B cell (primary cell): ENCODE data around the gene IGF2BP3. TPM values are rescaled to one million over a fixed set of nuclear protein-coding genes. Genes with fewer than 3 reads are reported as not detected.
A peak's percentile ranks its signal among the peaks of the same experiment; 100 is the strongest.

Experiments used
- ATAC-seq: fragments of 200-7000 bp; cut with Tn5 transposase; one replicate; pipeline ENCODE4 v1.10.0; 2021; ENCODE audit warnings: low read depth, mild to moderate bottlenecking, moderate number of reproducible peaks, moderate library complexity
- CTCF ChIA-PET: fragments of 350-600 bp; sonication (Branson Sonifier 250); formaldehyde crosslinking; loops from one replicate; lab custom pipeline; 2021; ENCODE audit warnings: antibody characterized with exemption, inconsistent platforms; lab: Charles Lee
- POLR2A ChIA-PET: fragments of 350-600 bp; sonication (Branson Sonifier 250); formaldehyde crosslinking; loops from one replicate; lab custom pipeline; 2021; ENCODE audit warnings: antibody characterized with exemption; lab: Charles Lee
- DNase-seq: peaks from one replicate; pipeline ENCODE4 v3.0.0; 2013
- H2AFZ ChIP-seq: 2 replicates; pipeline ENCODE4 v1.6.1; 2012; ENCODE audit warnings: mild to moderate bottlenecking, low read depth, low read length; ENCODE audit not compliant: insufficient read depth, poor library complexity, severe bottlenecking
- H3K27ac ChIP-seq, 2 donors: 1 replicate in 1 of 2; 2 replicates in 1 of 2; pipeline ENCODE4 v1.5.1; 2012 to 2013; ENCODE audit warnings: low read length in 2 of 2, mild to moderate bottlenecking in 2 of 2, moderate library complexity in 1 of 2
- H3K27me3 ChIP-seq, 4 experiments: fragments of 200-600 bp in 1 of 4; sonication (generic) in 1 of 4; replicated peaks in 1 of 4; 1 replicate in 2 of 4; 2 replicates in 2 of 4; pipeline versions ENCODE4 v1.6.1 to v1.7.0; 2013 to 2016; ENCODE audit warnings: low read length in 3 of 4, mild to moderate bottlenecking in 2 of 4, mixed read lengths in 1 of 4, moderate library complexity in 1 of 4; ENCODE audit not compliant: insufficient read depth in 4 of 4, control insufficient read depth in 3 of 4; ENCODE audit errors: control extremely low read depth in 1 of 4
- H3K36me3 ChIP-seq, 2 experiments: replicated peaks in 1 of 2; 1 replicate in 1 of 2; 2 replicates in 1 of 2; pipeline versions ENCODE4 v1.6.1 to v1.7.1; 2013; ENCODE audit warnings: low read length in 1 of 2; ENCODE audit not compliant: insufficient read depth in 2 of 2, control insufficient read depth in 1 of 2; ENCODE audit errors: control extremely low read depth in 1 of 2, extremely low read depth in 1 of 2
- H3K4me1 ChIP-seq, 2 donors: fragments of 200-600 bp in 1 of 2; sonication (generic) in 1 of 2; 1 replicate in 1 of 2; 2 replicates in 1 of 2; pipeline versions ENCODE4 v1.5.1 to v1.6.1; 2013 to 2017; ENCODE audit warnings: low read length in 2 of 2; ENCODE audit not compliant: control insufficient read depth in 2 of 2, insufficient read depth in 2 of 2
- H3K4me2 ChIP-seq: replicated peaks from 2 replicates; pipeline ENCODE3; 2012; ENCODE audit warnings: mild to moderate bottlenecking, low read depth, low read length; ENCODE audit not compliant: poor library complexity, severe bottlenecking
- H3K4me3 ChIP-seq, 5 experiments: fragments of 200-600 bp in 1 of 5; sonication (generic) in 1 of 5; 1 replicate in 3 of 5; 2 replicates in 2 of 5; pipeline versions ENCODE4 v1.5.1 to v1.7.0; 2011 to 2016; ENCODE audit warnings: low read length in 4 of 5, mild to moderate bottlenecking in 4 of 5, low read depth in 2 of 5, control low read depth in 1 of 5, moderate library complexity in 1 of 5; ENCODE audit not compliant: insufficient read depth in 1 of 5; ENCODE audit errors: control extremely low read depth in 1 of 5, extremely low read depth in 1 of 5
- H3K79me2 ChIP-seq: fragments of 200-600 bp; sonication (generic); one replicate; pipeline ENCODE4 v1.6.0; 2016; ENCODE audit warnings: low read length; ENCODE audit not compliant: control insufficient read depth, insufficient read depth
- H3K9ac ChIP-seq: fragments of 200-600 bp; sonication (generic); 2 replicates; pipeline ENCODE4 v1.6.1; 2017; ENCODE audit warnings: mild to moderate bottlenecking, low read length, moderate library complexity
- H3K9me3 ChIP-seq, 3 donors: one replicate each; pipeline versions ENCODE4 v1.6.1 to v1.7.1; 2013; ENCODE audit warnings: low read length in 2 of 3; ENCODE audit not compliant: control insufficient read depth in 2 of 3, insufficient read depth in 1 of 3; ENCODE audit errors: control extremely low read depth in 1 of 3
- H4K20me1 ChIP-seq: 2 replicates; pipeline ENCODE4 v1.6.0; 2012; ENCODE audit warnings: mild to moderate bottlenecking, low read length; ENCODE audit not compliant: insufficient read depth, control insufficient read depth, poor library complexity, severe bottlenecking
- H3K27ac Mint-ChIP-seq: one replicate; pipeline ENCODE4 v1.8.0; 2021; ENCODE audit warnings: mixed read lengths
- H3K27me3 Mint-ChIP-seq: one replicate; pipeline ENCODE4 v1.8.0; 2021; ENCODE audit warnings: mixed read lengths
- H3K4me1 Mint-ChIP-seq: one replicate; pipeline ENCODE4 v1.8.0; 2021; ENCODE audit warnings: mixed read lengths
- H3K4me3 Mint-ChIP-seq: one replicate; pipeline ENCODE4 v1.8.0; 2021; ENCODE audit warnings: mixed read lengths
- H3K9me3 Mint-ChIP-seq: one replicate; pipeline ENCODE4 v1.8.0; 2022; ENCODE audit warnings: mixed read lengths; ENCODE audit not compliant: insufficient read depth
- CTCF ChIP-seq: fragments of 200-600 bp; IDR thresholded peaks from one replicate; pipeline ENCODE4 v1.8.0; 2022; ENCODE audit warnings: antibody characterized with exemption, mild to moderate bottlenecking
- EZH2 ChIP-seq: IDR thresholded peaks from 2 replicates; pipeline ENCODE4 v1.6.1; 2012; ENCODE audit warnings: borderline replicate concordance, low read depth, mild to moderate bottlenecking, moderate library complexity, low read length; ENCODE audit not compliant: insufficient read depth, poor library complexity, severe bottlenecking
- WGBS: methylation state at CpG from one replicate; pipeline ENCODE4 v1.1.5; 2013; ENCODE audit warnings: missing lambda C conversion rate; ENCODE audit not compliant: insufficient coverage; 5-methylcytosine and 5-hydroxymethylcytosine counted together
- intact Hi-C: fragments of 100-400 bp; cut with micrococcal nuclease; formaldehyde crosslinking; loops from one replicate; pipeline ENCODE4 v1.10.0; 2022
- polyA plus RNA-seq: library from polyadenylated mRNA; depleted of rRNA; stranded (reverse); fragments of >200 nt; gene quantifications from 2 replicates; pipeline ENCODE4 v1.2.3, GENCODE V29; 2012
- total RNA-seq, 2 donors: library from RNA; stranded (reverse); fragments of 120-200 nt in 1 of 2; gene quantifications; 1 replicate in 1 of 2; 2 replicates in 1 of 2; pipeline versions ENCODE4 v1.2.3 to v1.2.4, GENCODE V29; 2013 to 2022

Gene IGF2BP3
- total and polyA plus RNA-seq, 2 donors (not counting 1 experiment from before 2014, with no cell fraction given), result 0.63 to 10.0 TPM

GRCh38 chr7:23472046-23472445 lies 1.8 kb upstream of the IGF2BP3 start:
- H3K4me2 ChIP-seq, result no peak overlapping the region
- no peak overlapping the region for H3K9ac ChIP-seq
- POLR2A ChIA-PET, result no interaction called here
- H3K27me3 ChIP-seq, result peaks cover 0 to 83% (median 80%) of the 10 kb centered on the region in 4 experiments
- no peak for ATAC-seq
- peak overlapping the region in 1 of 5 experiments; percentile 67 for H3K4me3 ChIP-seq
- peaks cover 61 to 73% of the 10 kb centered on the region in 2 donors for H3K4me1 ChIP-seq
- H3K36me3 ChIP-seq, result no peaks in the 10 kb centered on the region
- H3K27me3 Mint-ChIP-seq, result peaks cover 61% of the 10 kb centered on the region
- no peak overlapping the region for H2AFZ ChIP-seq
- peaks cover 0 to 46% (median 9%) of the 10 kb centered on the region in 3 donors for H3K9me3 ChIP-seq
- peak overlapping the region; percentile 41 for H3K27ac Mint-ChIP-seq
- H3K79me2 ChIP-seq, result no peaks in the 10 kb centered on the region
- H4K20me1 ChIP-seq, result peaks cover 22% of the 10 kb centered on the region
- TF ChIP-seq EZH2 (no peak), CTCF (no peak)
- H3K9me3 Mint-ChIP-seq, result no peaks in the 10 kb centered on the region
- no peak overlapping the region for H3K4me3 Mint-ChIP-seq
- intact Hi-C loops, result loop anchor here (5.0 kb wide), 1 partner anchor 175 kb away; the partner anchor contains the start of gene MALSU1
- no peak overlapping the region for H3K27ac ChIP-seq
- CTCF ChIA-PET, result no interaction called here
- DNase-seq, result peak; percentile 47
- peaks cover 46% of the 10 kb centered on the region for H3K4me1 Mint-ChIP-seq
- WGBS, result no CpG with 5 or more reads among the region's 6 CpGs

- Histone ChIP-seq H3K4me3 (peak overlapping the region in 4 of 5 experiments; percentile 4 to 90 (median 28)), H3K79me2 (no peaks in the 10 kb centered on the region), H4K20me1 (peaks cover 22% of the 10 kb centered on the region), H3K4me2 (peak overlapping the region; percentile 89), H3K36me3 (no peaks in the 10 kb centered on the region), H3K4me1 (peaks cover 61 to 73% of the 10 kb centered on the region in 2 donors), H2AFZ (no peak overlapping the region), H3K27me3 (peaks cover 0 to 78% (median 77%) of the 10 kb centered on the region in 4 experiments), H3K9ac (peak overlapping the region; percentile 5), H3K27ac (peak overlapping the region in 1 of 2 donors; percentile 32), H3K9me3 (peaks cover 0 to 46% (median 9%) of the 10 kb centered on the region in 3 donors)
- H3K27ac Mint-ChIP-seq, result peak overlapping the region; percentile 84
- WGBS, result 2% methylated on average over 41 of the region's 44 CpGs
- H3K9me3 Mint-ChIP-seq, result no peaks in the 10 kb centered on the region
- TF ChIP-seq CTCF (no peak), EZH2 (peak; percentile 72)
- ChIA-PET CTCF (no interaction called here), POLR2A (no interaction called here)
- H3K4me1 Mint-ChIP-seq, result peaks cover 48% of the 10 kb centered on the region
- intact Hi-C loops, result loop anchor here (2.0 to 5.0 kb wide), 2 partner anchors 98 to 174 kb away; partner anchors contain the start of gene MALSU1
- peaks cover 55% of the 10 kb centered on the region for H3K27me3 Mint-ChIP-seq
- peak overlapping the region; percentile 78 for H3K4me3 Mint-ChIP-seq
- peak; percentile 44 for ATAC-seq
- peak; percentile 63 for DNase-seq
Measured at GRCh38 chr7:23471106-23471859, 992 bp upstream of the IGF2BP3 start.
